Endothelial cell of umbilical vein (primary cell): ENCODE measurements around the gene METTL24. TPM values are rescaled to one million over a fixed set of nuclear protein-coding genes. Genes with fewer than 3 reads are reported as not detected.

Experiments used
- BruUV-seq: library from RNA; stranded (reverse); fragments of 400-500 nt; replicated peaks from 2 replicates; lab custom pipeline; 2021; lab: Mats Ljungman, UMichigan
- CTCF ChIA-PET: fragments of 300-600, 350-600 bp; sonication (Branson Sonifier 250); formaldehyde crosslinking; loops from one replicate; lab custom pipeline; 2021; ENCODE audit warnings: antibody characterized with exemption, inconsistent platforms; lab: Charles Lee
- POLR2A ChIA-PET: fragments of 300-600, 350-600 bp; sonication (Branson Sonifier 250); formaldehyde crosslinking; loops from one replicate; lab custom pipeline; 2021; ENCODE audit warnings: antibody characterized with exemption, inconsistent platforms; lab: Charles Lee
- DNase-seq: peaks from one replicate; pipeline ENCODE4 v3.0.0-alpha.2; 2011; ENCODE audit warnings: low read depth, low spot score
- FAIRE-seq: peaks from 2 replicates; lab custom pipeline; 2011; peaks lifted over from hg19 to GRCh38; lab: Jason Lieb, UNC
- H2AFZ ChIP-seq: 2 replicates; pipeline ENCODE4 v1.6.0; 2012; ENCODE audit warnings: low read depth, low read length, control low read depth, inconsistent platforms
- H3K27ac ChIP-seq: 2 replicates; pipeline ENCODE4 v1.5.1; 2011; ENCODE audit warnings: low read depth, mild to moderate bottlenecking, control low read depth, low read length, moderate library complexity; ENCODE audit not compliant: insufficient read depth
- H3K27me3 ChIP-seq, 2 experiments: 2 replicates each; pipeline versions ENCODE4 v1.6.0 to v1.6.1; 2011; ENCODE audit warnings: low read length in 2 of 2, mixed read lengths in 1 of 2; ENCODE audit not compliant: control insufficient read depth in 2 of 2, insufficient read depth in 2 of 2
- H3K36me3 ChIP-seq, 2 experiments: 2 replicates in 1 of 2; 3 replicates in 1 of 2; pipeline ENCODE4 v1.5.1; 2011; ENCODE audit warnings: low read length in 2 of 2, mild to moderate bottlenecking in 1 of 2, moderate library complexity in 1 of 2; ENCODE audit not compliant: control insufficient read depth in 2 of 2, insufficient read depth in 2 of 2; ENCODE audit errors: extremely low read depth in 1 of 2
- H3K4me1 ChIP-seq: 3 replicates; pipeline ENCODE4 v1.5.1; 2011; ENCODE audit warnings: mild to moderate bottlenecking, low read length; ENCODE audit not compliant: control insufficient read depth, insufficient read depth; ENCODE audit errors: extremely low read depth
- H3K4me2 ChIP-seq: 2 replicates; pipeline ENCODE4 v1.6.1; 2011; ENCODE audit warnings: low read length, control low read depth, mixed read lengths; ENCODE audit not compliant: insufficient read depth
- H3K4me3 ChIP-seq, 3 experiments: fragments of 200-600 bp in 1 of 3; sonication (generic), shearing (Covaris generic) in 1 of 3; replicated peaks in 1 of 3; 2 replicates each; pipeline ENCODE4 v1.5.1; 2011 to 2016; ENCODE audit warnings: control low read depth in 3 of 3, low read length in 3 of 3, mild to moderate bottlenecking in 2 of 3, inconsistent platforms in 1 of 3, low read depth in 1 of 3, moderate library complexity in 1 of 3; ENCODE audit not compliant: insufficient read depth in 1 of 3
- H3K79me2 ChIP-seq: 2 replicates; pipeline ENCODE4 v1.6.0; 2012; ENCODE audit warnings: low read length, inconsistent platforms; ENCODE audit not compliant: control insufficient read depth, insufficient read depth
- H3K9ac ChIP-seq: replicated peaks from 2 replicates; pipeline ENCODE3; 2011; ENCODE audit warnings: low read length, control low read depth; ENCODE audit not compliant: insufficient read depth; ENCODE audit errors: extremely low read depth
- H3K9me1 ChIP-seq: replicated peaks from 3 replicates; pipeline ENCODE4 v1.6.0; 2011; ENCODE audit warnings: mild to moderate bottlenecking, low read length; ENCODE audit not compliant: control insufficient read depth, insufficient read depth; ENCODE audit errors: extremely low read depth
- H3K9me3 ChIP-seq: replicated peaks from 2 replicates; pipeline ENCODE4 v1.5.1; 2012; ENCODE audit warnings: low read length, inconsistent platforms; ENCODE audit not compliant: control insufficient read depth, insufficient read depth
- H4K20me1 ChIP-seq: replicated peaks from 2 replicates; pipeline ENCODE3; 2011; ENCODE audit warnings: mild to moderate bottlenecking, low read length; ENCODE audit not compliant: control insufficient read depth, insufficient read depth; ENCODE audit errors: extremely low read depth
- CTCF ChIP-seq, 2 donors: IDR thresholded peaks; 1 replicate in 1 of 2; 2 replicates in 1 of 2; pipeline ENCODE4 v1.5.1; 2011; ENCODE audit warnings: low read length in 2 of 2, mild to moderate bottlenecking in 2 of 2, moderate library complexity in 2 of 2, control low read depth in 1 of 2, inconsistent platforms in 1 of 2, low read depth in 1 of 2; ENCODE audit not compliant: insufficient read depth in 1 of 2; ENCODE audit errors: extremely low read depth in 1 of 2
- EZH2 ChIP-seq: IDR thresholded peaks from 2 replicates; pipeline ENCODE4 v1.6.1; 2012; ENCODE audit warnings: borderline replicate concordance, low read depth, mild to moderate bottlenecking, moderate library complexity, low read length, inconsistent platforms; ENCODE audit not compliant: severe bottlenecking
- FOS ChIP-seq: IDR thresholded peaks from 2 replicates; pipeline ENCODE4 v1.6.1; 2011; ENCODE audit warnings: mild to moderate bottlenecking, low read length, moderate library complexity, borderline replicate concordance; ENCODE audit not compliant: insufficient read depth
- GATA2 ChIP-seq: IDR thresholded peaks from 2 replicates; pipeline ENCODE4 v1.7.0; 2011; ENCODE audit warnings: low read depth, mild to moderate bottlenecking, moderate library complexity, mixed read lengths, low read length; ENCODE audit not compliant: insufficient read length, insufficient read depth
- JUN ChIP-seq: IDR thresholded peaks from 2 replicates; pipeline ENCODE4 v1.6.1; 2011; ENCODE audit warnings: borderline replicate concordance, low read depth; ENCODE audit not compliant: insufficient read length, insufficient read depth
- MYC ChIP-seq: IDR thresholded peaks from one replicate; pipeline ENCODE4 v1.6.1; 2011; ENCODE audit warnings: mild to moderate bottlenecking, low read depth, low read length
- POLR2A ChIP-seq: IDR thresholded peaks from 2 replicates; pipeline ENCODE4 v1.6.1; 2012; ENCODE audit warnings: low read depth, mild to moderate bottlenecking, control low read depth, low read length
- POLR2AphosphoS5 ChIP-seq: IDR thresholded peaks from 2 replicates; pipeline ENCODE4 v1.6.1; 2012; ENCODE audit warnings: low read depth, mild to moderate bottlenecking, control low read depth, low read length, moderate library complexity; ENCODE audit not compliant: insufficient read depth
- dilution Hi-C: fragments of 300-500 bp; cut with MboI; formaldehyde crosslinking; loops from one replicate; pipeline ENCODE4 v1.15.0; 2019; ENCODE audit warnings: low sequenced_read_pairs; ENCODE audit not compliant: extremely low pct_ligation_motif_present
- intact Hi-C: fragments of 100-400 bp; cut with micrococcal nuclease; formaldehyde crosslinking; loops from one replicate; pipeline ENCODE4 v1.10.0; 2022
- polyA plus RNA-seq, 4 experiments: library from polyadenylated mRNA; depleted of rRNA in 3 of 4; stranded (reverse) in 3 of 4; unstranded in 1 of 4; fragments of >200 nt; gene quantifications; 2 replicates each; pipeline versions ENCODE4 v1.2.1 to v1.2.3, GENCODE V29; 2011 to 2012; ENCODE audit warnings: missing spikeins in 1 of 4
- total RNA-seq: library from RNA; stranded (reverse); gene quantifications from 2 replicates; pipeline ENCODE4 v1.2.3, GENCODE V29; 2021
- TF ChIP-seq, protein P1 (sequence below): IDR thresholded peaks from 2 replicates; pipeline ENCODE4 v1.6.1; 2011; ENCODE audit not compliant: insufficient read depth, insufficient read length

METTL24 gene
- total and polyA plus RNA-seq, 2 donors (not counting 3 experiments of a cell fraction or from before 2014, with no cell fraction given), result not detected

- TF ChIP-seq EZH2 (no peak), FOS (no peak), MYC (no peak), POLR2A (no peak), CTCF (IDR thresholded peaks at IDR 0.05; ENCODE audit: extremely low read depth in 1 of 2, insufficient read depth in 1 of 2, low read depth in 1 of 2, low read length in 2 of 2) (no peak), JUN (no peak), POLR2AphosphoS5 (no peak), GATA2 (no peak)
- TF ChIP-seq, protein P1, sequence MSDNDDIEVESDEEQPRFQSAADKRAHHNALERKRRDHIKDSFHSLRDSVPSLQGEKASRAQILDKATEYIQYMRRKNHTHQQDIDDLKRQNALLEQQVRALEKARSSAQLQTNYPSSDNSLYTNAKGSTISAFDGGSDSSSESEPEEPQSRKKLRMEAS, result no peak
- Histone ChIP-seq H3K36me3 (no peaks in the 10 kb centered on the region), H3K4me3 (no peak overlapping the region), H3K4me1 (no peaks in the 10 kb centered on the region), H3K4me2 (no peak overlapping the region), H3K27ac (no peak overlapping the region), H4K20me1 (no peaks in the 10 kb centered on the region), H3K27me3 (peaks cover 0 to 1% of the 10 kb centered on the region in 2 experiments), H3K9ac (no peak overlapping the region), H3K79me2 (no peaks in the 10 kb centered on the region), H2AFZ (no peak overlapping the region), H3K9me3 (no peaks in the 10 kb centered on the region), H3K9me1 (no peaks in the 10 kb centered on the region)
- POLR2A ChIA-PET, result no interaction called here
- intact Hi-C loops (no loop called here), dilution Hi-C loops (no loop called here)
- CTCF ChIA-PET, result no interaction called here
- BruUV-seq, result no TSS peak
- FAIRE-seq (no peak), DNase-seq (no peak)
These were observed 92.9 kb downstream of the METTL24 start for GRCh38 chr6:110265273-110265672.
